HG03025 (cell line): Measurements from ENCODE around the gene POU5F1.
"Not testable (repeated sequence)": the region's sequence is repeated elsewhere in the genome, so short reads cannot be mapped to it uniquely, and the experiment has no call there.

Source experiments
- ATAC-seq: cut with Tn5 transposase; IDR thresholded peaks from one replicate; pipeline ENCODE4 v1.9.1; 2021; ENCODE audit warnings: mild to moderate bottlenecking, moderate library complexity; ENCODE audit not compliant: unreplicated experiment, low FRiP score

POU5F1 gene

DNA sequence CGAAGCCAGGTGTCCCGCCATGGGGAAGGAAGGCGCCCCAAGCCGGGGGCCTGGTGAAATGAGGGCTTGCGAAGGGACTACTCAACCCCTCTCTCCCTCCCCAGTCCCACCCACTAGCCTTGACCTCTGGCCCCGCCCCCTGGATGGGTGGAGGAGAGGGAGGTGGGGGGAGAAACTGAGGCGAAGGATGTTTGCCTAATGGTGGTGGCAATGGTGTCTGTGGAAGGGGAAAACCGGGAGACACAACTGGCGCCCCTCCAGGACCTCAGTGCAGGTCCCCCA lies at the start of gene POU5F1:
TSS of gene POU5F1 (minus strand) at position 83 of the 282 bp plus-strand sequence. CDS start at position 21, 62 bp downstream.
- no peak for ATAC-seq

DNA sequence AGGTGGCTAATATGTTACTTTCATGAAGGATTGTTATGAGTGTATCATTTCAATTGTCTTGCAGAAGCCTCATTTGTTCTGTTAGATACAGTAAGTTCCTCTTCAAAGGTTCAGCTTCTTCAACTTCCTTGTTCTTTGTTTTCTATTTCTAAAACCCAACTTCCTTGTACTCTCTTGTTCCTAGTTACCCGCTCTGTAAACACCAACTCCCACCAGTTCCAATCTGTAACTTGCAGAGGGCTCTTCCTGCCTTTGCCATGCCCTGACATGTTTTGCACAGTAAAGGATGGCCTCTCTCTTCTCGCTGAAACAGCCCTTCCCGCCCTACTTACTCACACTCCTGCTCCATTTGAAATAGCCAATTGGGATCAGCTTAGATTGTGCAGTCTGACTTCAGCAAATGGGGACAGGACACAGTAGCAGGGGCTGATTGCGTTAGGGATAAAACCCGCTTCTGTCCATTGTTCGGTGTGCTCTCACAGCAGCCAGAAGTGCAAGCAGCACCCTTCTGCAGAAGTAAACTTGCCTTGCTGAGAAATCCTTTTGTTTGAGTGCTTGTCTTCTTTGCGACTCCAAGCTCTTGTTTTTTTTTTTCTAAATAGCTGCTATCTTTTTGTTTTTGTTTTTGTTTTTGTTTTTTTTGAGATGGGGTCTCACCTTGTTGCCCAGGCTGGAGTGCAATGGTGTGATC lies 45.9 kb upstream of the POU5F1 start:
- ATAC-seq, result no peak

DNA sequence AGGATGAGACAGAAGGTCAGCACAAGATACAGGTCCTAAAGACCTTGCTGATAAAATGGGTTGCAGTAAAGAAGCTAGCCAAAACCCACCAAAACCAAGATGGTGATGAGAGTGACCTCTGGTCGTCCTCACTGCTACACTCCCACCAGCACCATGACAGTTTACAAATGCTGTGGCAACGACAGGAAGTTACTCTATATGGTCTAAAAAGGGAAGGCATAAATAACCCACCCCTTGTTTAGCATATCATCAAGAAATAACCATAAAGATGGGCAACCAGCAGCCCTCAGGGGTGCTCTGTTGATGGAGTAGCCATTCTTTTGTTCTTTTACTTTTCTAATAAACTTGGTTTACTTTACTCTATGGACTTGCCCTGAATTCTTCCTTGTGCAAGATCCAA lies 44.7 kb upstream of the POU5F1 start:
- ATAC-seq, result not testable (repeated sequence)

DNA sequence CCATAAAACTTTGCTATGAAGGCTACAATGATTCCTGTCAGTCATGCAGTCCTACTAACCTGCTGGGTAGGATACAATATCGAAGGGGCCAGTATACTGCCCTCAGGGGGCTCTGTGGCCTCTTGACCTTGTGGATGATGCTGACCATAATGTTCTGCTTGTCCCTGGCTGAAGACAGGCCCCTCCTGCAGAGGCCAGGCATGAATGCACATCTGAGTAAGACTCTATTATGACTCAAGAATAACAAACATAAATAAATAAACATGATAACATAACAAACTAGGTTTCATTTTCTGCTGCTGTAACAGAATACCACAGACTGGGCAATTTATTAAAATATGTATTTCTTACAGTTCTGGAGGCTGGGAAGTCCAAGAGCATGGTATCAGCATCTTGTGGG lies 44.0 kb upstream of the POU5F1 start:
- no peak for ATAC-seq

DNA sequence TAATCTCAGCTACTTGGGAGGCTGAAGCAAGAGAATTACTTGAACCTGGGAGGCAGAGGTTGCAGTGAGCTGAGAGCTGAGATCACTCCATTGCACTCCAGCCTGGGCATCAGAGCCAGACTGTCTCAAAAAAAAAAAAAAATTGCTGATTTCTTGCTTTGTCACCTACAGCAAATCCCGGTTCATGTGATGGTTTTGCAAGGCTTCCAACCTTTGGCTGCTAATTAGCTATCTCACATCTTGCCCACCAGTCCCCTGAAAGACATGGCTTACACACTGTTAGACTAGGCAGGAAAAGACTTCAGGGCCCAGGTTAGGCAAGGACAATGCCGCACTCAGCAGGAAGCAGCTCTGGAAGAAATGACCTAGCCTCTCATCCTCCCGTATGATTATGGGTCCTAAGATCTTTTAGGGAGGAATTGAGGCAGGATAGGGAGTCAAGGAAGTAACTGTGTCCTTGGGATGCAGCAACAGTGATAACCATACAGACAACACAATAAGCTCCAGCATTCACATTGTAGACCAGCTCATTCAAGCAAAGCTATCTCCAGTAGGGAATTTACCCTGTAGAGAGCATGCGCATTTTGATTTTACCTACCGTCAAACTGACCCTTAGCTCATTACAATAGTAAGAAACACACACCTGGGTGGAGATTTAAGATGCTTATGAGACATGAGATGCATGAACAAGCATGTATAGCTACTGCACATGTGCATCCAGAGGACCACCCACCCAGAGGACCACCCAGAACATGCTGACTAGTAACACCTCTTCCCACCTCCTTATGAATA lies 40.5 kb upstream of the POU5F1 start:
- no peak for ATAC-seq

DNA sequence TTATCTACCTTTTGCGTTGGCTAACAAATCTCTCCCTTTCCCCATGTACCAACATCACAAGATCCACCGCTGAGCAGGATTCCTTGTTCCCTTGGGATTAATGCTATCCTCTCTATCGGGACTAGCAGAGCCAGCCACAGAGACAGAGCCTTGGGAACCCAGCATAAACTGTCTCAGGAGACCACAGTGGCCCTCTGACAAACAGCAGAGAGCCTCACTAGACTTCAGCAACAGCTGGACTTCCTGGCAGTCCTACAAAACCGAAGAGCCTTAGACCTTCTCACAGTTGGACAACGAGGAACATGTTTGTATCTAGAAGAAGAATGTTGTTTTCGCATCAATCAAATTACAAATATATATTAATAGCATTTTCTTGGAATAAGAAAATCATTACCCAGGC lies 39.6 kb upstream of the POU5F1 start:
- ATAC-seq, result no peak

DNA sequence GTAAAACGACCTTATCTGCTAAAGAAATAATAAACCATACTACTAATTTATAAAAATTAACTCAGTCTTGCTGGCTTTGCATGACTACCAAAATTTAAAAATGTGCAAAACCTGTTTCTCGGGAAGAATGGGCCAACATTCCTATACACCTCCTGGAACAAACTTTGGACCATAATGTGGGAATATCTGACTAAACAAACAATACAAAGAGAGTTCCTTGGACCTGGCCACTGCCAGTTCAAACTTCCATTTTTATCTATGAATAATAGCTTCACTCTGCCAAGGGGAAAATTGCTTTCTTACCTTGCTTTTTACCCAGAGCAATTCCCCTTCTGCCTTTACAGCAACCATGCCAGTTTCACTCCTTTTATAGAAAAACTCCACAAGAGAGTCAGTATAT lies 38.7 kb upstream of the POU5F1 start:
- ATAC-seq, result no peak

DNA sequence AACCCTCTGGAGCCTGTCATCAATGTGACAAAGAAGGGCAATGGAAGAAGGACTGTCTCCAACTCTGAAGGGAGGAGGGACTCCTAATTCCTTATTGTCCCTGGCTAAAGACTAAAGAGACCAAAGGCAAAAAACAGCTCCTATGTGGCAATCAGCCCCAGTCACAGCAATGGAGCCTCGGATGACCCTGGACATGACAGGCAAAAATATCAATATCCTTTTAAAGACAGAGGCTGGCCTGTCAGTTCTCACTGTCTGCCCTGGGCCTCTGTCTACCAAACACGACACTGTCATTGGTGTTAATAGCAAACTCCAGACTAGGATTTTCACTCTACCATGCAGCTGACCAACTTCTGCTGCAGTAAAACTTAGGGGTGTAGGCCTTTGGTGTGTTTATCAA lies 38.0 kb upstream of the POU5F1 start:
- ATAC-seq, result no peak

DNA sequence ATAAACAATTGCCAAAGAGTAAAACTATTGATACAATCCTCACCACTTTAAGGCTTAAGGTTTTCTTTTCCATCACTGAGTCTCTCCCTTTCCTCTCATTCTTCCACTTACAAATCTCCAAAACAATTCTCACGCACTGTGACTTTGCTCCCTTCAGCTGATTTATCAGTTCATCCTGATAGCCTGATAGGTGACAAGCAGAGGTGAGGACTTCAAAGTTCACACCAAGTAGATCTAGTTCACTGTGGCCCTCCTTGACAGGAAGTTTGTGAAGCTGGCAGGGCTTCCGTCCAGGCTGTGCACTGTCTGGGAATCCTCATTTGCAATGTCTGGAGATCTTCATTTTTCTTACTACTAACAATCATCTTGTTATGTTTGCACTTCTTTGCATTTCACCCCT lies 35.2 kb upstream of the POU5F1 start:
- ATAC-seq, result no peak

DNA sequence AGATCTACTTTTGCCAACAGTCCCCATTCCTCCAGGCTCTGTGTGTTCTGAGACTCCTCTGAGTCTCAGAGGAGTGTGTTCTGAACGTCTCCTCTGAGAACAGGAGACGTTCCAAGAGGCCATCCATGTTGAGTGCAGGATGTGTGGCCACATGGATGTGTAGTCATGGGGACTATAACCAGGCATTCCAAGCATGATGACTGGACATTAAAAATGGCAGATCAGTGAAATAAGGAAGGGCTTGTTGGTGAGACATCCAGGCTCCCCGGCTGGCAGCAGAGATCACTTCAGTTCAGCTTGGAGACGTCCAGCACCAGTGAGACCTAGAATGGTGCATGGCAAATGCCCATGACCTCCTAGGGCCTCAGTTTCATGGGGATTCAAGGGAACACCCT lies 34.3 kb upstream of the POU5F1 start:
- ATAC-seq, result no peak

DNA sequence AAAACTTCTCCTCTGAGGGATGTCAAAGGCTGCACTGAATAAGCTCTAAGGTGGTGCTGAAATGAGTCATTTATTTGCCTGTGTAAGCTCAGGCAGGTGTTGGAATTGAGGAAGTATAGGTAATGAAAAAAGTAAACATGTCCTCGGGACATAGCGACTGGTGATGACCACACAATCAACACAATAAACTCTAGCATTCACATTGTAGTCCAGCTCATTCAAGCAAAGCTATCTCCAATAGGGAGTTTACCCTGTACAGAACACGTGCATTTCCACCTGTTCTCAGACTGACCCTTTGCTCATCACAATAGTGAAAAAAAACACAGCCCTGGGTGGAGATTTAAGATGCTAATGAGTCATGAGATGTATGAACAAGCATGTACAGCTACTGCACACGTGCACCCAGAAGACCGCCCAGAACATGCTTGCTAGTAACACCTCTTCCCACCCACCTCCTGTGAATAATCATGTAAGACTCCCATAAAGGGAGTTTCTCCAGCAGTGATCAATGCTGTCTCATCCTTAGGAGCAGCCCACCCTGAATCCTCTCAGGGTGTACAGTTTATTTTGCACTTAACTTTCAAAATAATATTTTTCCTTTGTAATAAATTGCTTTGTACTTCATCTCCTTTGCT lies 33.0 kb upstream of the POU5F1 start:
- peak; percentile 37 for ATAC-seq

DNA sequence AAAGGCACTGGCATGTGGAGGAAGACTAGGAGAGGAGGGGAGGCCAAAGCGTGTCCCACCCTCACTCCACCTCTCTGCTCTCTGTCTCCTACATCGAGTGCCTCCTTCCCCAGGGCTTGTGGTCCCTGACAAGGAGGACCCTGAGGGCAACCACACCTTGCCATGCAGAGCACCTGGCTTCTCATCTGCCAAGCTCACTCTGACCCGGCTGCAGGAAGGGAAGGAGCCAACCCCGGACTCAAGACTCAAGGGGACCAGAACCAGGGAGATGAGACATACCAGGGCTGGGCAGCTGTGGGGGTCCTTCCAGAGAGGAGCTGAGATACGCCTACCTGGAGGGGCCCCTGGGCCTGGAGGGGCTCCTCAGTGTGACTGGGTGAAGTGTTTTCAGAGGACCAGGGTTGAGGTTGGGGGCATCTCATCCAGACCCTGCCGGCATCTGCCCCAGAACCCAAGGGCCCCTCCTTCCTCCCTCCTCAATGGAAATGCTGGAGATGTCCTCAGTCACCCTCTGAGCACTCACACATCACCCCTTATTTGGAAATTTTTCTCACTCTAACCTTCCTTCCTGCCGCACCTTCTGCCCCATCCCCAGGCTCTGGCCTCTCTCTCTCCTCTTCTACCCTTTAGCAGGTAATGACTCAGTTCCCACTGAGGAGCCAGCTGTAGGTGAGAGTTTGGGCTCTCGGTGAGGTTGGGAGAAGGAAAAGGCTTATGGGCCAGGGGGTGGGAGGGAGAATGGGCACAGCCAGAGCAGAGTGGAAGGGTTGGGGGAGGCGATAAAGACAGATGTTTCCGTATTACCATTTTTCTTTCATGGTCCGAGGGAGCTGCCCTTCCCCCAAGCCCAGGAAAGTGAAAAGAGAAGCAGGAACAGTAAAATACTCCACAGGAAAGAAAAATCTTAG lies 32.0 kb upstream of the POU5F1 start:
- ATAC-seq, result no peak

DNA sequence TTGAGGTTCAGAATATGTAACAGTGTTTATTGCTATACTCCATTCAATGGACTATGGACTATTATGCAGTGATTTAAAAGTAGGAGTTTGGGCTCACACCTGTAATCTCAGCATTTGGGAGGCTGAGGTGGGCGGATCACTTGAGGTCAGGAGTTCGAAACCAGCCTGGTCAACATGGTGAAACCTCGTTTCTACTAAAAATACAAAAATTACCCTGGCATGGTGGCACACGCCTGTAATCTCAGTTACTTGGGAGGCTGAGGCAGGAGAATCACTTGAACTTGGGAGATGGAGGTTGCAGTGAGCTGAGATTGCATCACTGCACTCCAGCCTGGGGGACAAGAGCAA lies 28.6 kb upstream of the POU5F1 start:
- not testable (repeated sequence) for ATAC-seq

DNA sequence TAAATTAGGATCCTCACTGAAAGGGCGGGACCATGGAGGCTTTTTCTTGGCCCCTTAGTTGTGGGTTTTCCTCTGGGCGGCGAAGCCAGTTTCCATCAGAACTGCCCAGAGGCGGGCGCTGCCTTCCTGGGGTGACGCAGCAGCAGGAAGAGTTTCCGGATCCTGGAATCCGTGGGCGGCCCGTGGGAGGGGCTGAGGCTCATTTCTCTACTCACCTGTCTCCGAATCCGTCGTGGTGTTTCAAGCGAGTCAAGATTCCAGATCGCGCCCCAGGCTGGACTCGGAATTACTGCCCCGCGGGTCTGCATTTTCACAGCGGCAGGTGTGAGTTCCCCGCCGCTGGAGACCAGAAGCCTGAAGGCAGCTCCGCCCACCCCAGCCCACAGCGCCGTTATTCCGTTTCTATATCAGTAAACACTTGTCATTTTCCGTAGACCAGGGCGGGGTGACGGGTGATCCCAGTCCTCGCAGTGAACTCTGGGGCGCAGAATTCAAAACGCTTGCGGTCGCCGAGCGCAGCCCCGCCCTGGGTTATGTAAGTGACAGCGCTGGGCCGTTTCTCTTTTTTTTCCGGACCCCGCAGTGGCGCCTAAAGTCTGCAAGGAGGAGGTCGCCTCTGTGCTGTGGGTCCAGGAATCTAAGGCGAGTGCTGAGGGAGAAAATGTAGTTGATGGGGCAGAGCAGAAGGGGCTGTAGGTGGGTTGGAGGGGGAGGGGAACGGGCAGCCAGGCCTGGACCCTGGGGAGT lies 27.2 kb upstream of the POU5F1 start:
- ATAC-seq, result peak; percentile 69

DNA sequence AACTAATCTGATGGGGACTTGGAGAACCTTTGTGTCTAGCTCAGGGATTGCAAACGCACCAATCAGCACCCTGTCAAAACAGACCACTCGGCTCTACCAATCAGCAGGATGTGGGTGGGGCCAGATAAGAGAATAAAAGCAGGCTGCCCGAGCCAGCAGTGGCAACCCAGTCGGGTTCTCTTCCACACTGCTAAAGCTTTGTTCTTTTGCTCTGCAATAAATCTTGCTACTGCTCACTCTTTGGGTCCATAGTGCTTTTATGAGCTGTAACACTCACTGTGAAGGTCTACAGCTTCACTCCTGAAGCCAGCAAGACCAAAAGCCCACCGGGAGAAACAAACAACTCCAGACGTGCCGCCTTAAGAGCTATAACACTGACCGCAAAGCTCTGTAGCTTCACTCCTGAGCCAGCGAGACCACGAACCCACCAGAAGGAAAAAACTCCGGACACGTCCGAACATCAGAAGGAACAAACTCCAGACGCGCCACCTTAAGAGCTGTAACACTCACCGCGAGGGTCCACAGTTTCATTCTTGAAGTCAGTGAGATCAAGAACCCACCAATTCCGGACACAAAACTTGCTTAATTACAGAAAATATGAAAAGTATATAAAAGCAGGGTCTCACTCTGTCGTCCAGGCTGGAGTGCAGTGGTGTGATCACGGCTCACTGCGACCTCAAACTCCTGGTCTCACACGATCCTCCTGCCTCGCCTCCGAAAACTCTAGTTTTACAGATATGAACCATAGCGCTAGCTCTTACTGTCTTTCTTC lies 26.0 kb upstream of the POU5F1 start:
- not testable (repeated sequence) for ATAC-seq

DNA sequence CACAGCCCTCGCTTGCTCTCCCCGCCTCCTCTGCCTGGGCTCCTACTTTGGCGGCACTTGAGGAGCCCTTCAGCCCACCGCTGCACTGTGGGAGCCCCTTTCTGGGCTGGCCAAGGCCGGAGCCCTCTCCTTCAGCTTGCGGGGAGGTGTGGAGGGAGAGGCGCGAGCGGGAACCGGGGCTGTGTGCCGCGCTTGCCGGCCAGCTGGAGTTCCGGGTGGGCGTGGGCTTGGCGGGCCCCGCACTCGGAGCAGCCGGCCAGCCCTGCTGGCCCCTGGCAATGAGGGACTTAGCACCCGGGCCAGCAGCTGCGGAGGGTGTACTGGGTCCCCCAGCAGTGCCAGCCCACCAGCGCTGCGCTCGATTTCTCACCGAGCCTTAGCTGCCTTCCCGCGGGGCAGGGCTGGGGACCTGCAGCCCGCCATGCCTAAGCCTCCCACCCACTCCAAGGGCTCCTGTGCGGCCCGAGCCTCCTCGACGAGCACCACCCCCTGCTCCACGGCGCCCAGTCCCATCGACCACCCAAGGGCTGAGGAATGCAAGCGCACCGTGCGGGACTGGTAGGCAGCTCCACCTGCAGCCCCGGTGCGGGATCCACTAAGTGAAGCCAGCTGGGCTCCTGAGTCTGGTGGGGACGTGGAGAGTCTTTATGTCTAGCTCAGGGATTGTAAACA lies 25.0 kb upstream of the POU5F1 start:
- ATAC-seq, result not testable (repeated sequence)

DNA sequence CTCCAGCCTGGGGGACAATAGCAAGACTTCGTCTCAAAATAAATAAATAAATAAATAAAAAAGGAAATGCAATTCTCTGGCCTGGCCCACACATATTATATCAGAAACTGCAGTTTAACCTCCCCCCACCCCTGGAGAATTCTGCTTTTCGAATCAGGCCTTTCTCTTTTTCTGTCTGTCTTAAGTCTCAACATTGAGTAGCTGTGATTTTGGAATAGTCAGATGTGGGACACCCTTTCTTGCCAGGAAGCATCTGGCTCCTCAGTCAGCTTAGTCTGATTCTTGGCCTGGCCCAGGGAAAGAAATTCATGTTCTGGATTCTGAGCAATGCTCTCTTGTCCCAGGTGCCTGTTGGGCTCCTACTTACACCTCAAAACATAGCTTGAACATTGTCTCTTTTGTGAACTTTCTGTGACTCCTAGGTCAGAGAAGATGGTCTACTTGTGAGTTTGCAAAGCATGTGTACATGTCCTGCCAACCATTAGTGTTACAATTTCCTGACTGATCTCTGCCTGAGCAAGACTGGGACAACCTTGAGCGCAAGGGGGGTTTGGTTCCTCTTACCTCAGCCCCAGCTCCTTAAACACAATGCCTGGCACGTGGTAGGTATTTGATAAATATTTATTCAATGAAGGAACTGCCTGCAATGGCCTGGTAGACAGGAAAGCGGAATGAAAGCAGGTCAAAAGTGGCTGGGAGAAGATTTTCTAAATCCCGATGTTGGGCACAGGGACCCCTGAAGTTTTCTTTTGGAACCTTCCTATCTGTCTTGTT lies 23.8 kb upstream of the POU5F1 start:
- no peak for ATAC-seq

DNA sequence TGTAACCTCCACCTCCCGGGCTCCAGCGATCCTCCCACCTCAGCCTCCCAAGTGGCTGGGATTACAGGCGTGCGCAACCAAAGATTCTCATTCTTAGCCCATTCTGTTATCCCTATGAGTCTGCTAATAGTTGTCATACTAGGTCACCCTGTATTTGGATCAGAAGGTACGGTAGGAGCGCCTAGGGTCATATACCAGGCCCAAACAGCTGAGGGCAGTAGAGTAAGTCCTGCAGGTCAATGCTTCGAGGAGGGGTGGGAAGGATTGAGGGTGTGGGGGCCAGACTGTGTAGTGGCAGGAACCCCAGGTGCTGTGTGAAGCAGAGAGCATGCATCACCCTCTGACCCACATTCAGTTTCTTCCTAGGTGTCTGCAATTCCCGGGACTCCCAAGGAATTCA lies 22.7 kb upstream of the POU5F1 start:
- ATAC-seq, result no peak
